GM10266 (cell line): ENCODE data around the gene PACSIN2.

Source experiments
- DNase-seq: peaks from one replicate; pipeline ENCODE4 v3.0.0; 2012; ENCODE audit errors: extremely low spot score
- CTCF ChIP-seq: IDR thresholded peaks from 2 replicates; pipeline ENCODE4 v1.5.1; 2012; ENCODE audit warnings: mild to moderate bottlenecking, low read depth; ENCODE audit not compliant: control insufficient read depth, insufficient read depth; ENCODE audit errors: missing control alignments

PACSIN2 gene

GRCh38 chr22:42947211-42947990 lies 67.5 kb downstream of the PACSIN2 start:
- no peak for DNase-seq
- TF ChIP-seq CTCF, result no peak

GRCh38 chr22:42946546-42947198 lies 68.3 kb downstream of the PACSIN2 start:
- TF ChIP-seq CTCF, result no peak
- DNase-seq, result no peak

GRCh38 chr22:42945736-42946135 lies 69.2 kb downstream of the PACSIN2 start:
- DNase-seq, result no peak
- TF ChIP-seq CTCF, result no peak

GRCh38 chr22:42945027-42945426 lies 69.9 kb downstream of the PACSIN2 start:
- no peak for DNase-seq
- no peak for TF ChIP-seq CTCF

DNA sequence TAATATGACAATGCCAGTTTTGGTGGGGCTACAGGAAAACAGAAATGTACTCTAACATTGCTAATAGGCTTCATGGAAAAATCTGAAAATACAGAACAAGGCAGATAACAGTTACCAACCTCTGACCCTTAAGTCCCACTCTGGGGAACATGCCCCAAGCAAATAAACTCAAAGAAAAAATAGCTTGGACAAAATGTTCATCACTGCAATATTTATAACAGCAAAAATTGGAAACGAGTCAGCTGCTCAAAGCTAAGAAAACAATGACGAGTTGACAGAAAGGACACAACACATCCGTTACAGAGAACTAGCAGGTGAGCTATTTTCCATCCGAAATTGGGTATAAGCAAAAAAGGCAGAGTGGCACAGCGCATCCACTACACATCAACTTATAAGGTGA lies 70.5 kb downstream of the PACSIN2 start:
- no peak for TF ChIP-seq CTCF
- no peak for DNase-seq

- DNase-seq, result no peak
- no peak for TF ChIP-seq CTCF
These were observed 71.0 kb downstream of the PACSIN2 start for GRCh38 chr22:42943981-42944380.

- no peak for TF ChIP-seq CTCF
- DNase-seq, result no peak
These were observed 72.6 kb downstream of the PACSIN2 start for GRCh38 chr22:42942351-42942750.
